ENCODE data around the gene CAMTA1.

Gene CAMTA1

GRCh38 chr1:7558481-7558880 is 773.2 kb downstream of the CAMTA1 start:
- DNase-seq (ENCODE audit: low spot score), result no peak

GRCh38 chr1:7558921-7559869 is 773.9 kb downstream of the CAMTA1 start:
- no peak for DNase-seq (ENCODE audit: low spot score)

GRCh38 chr1:7560128-7560527 is 774.9 kb downstream of the CAMTA1 start:
- DNase-seq (ENCODE audit: low spot score), result no peak

GRCh38 chr1:7560601-7561181 is 775.4 kb downstream of the CAMTA1 start:
- no peak for DNase-seq (ENCODE audit: low spot score)

GRCh38 chr1:7561331-7561921 is 776.2 kb downstream of the CAMTA1 start:
- DNase-seq (ENCODE audit: low spot score), result no peak

- no peak for DNase-seq (ENCODE audit: low spot score)
Measured at GRCh38 chr1:7561936-7562728, 776.9 kb downstream of the CAMTA1 start.

GRCh38 chr1:7562729-7563605 is 777.7 kb downstream of the CAMTA1 start:
- no peak for DNase-seq (ENCODE audit: low spot score)

GRCh38 chr1:7564137-7564536 is 778.9 kb downstream of the CAMTA1 start:
- no peak for DNase-seq (ENCODE audit: low spot score)

GRCh38 chr1:7565099-7565750 is 780.0 kb downstream of the CAMTA1 start:
- no peak for DNase-seq (ENCODE audit: low spot score)

- DNase-seq (ENCODE audit: low spot score), result no peak
Measured at GRCh38 chr1:7566417-7567375, 781.4 kb downstream of the CAMTA1 start.

- no peak for DNase-seq (ENCODE audit: low spot score)
Measured at GRCh38 chr1:7567376-7567775, 782.1 kb downstream of the CAMTA1 start.

GRCh38 chr1:7568053-7568452 is 782.8 kb downstream of the CAMTA1 start:
- no peak for DNase-seq (ENCODE audit: low spot score)

GRCh38 chr1:7568901-7569524 is 783.8 kb downstream of the CAMTA1 start:
- no peak for DNase-seq (ENCODE audit: low spot score)

- DNase-seq (ENCODE audit: low spot score), result no peak
Measured at GRCh38 chr1:7570311-7570710, 785.1 kb downstream of the CAMTA1 start.

- no peak for DNase-seq (ENCODE audit: low spot score)
Measured at GRCh38 chr1:7572654-7573152, 787.4 kb downstream of the CAMTA1 start.

- no peak for DNase-seq (ENCODE audit: low spot score)
Measured at GRCh38 chr1:7573481-7573880, 788.2 kb downstream of the CAMTA1 start.

- no peak for DNase-seq (ENCODE audit: low spot score)
Measured at GRCh38 chr1:7574121-7575040, 789.1 kb downstream of the CAMTA1 start.

GRCh38 chr1:7575041-7575400 is 789.8 kb downstream of the CAMTA1 start:
- DNase-seq (ENCODE audit: low spot score), result no peak

Data from Ammon's horn (tissue), 1 donor.